Measurements from ENCODE around the gene BRIX1. TPM values are rescaled to one million over a fixed set of nuclear protein-coding genes. Genes with fewer than 3 reads are reported as not detected.
"Not testable (repeated sequence)": the region's sequence is repeated elsewhere in the genome, so short reads cannot be mapped to it uniquely, and the experiment has no call there.

The BRIX1 gene
- total RNA-seq, 1 donor from 2014 or later, result 110 TPM

GRCh38 chr5:34923256-34923655 lies 7.7 kb downstream of the BRIX1 start:
- H3K4me1 Mint-ChIP-seq (ENCODE audit: low read depth), result peaks cover 30% of the 10 kb centered on the region
- H3K27me3 Mint-ChIP-seq (ENCODE audit: insufficient read depth); DNase-seq (ENCODE audit: low spot score); H3K9me3 Mint-ChIP-seq; H3K4me3 Mint-ChIP-seq: not testable (repeated sequence)
- peak overlapping the region; percentile 67 for H3K27ac Mint-ChIP-seq
- peaks cover 39% of the 10 kb centered on the region for H3K36me3 Mint-ChIP-seq (ENCODE audit: low read depth)
- intact Hi-C loops (cut with micrococcal nuclease), result loop anchor here (10.0 kb wide), 3 partner anchors 872 to 982 kb away; partner anchors contain the start of gene IL7R

GRCh38 chr5:34923694-34924461 lies 8.4 kb downstream of the BRIX1 start:
- H3K27me3 Mint-ChIP-seq (ENCODE audit: insufficient read depth), result no peaks in the 10 kb centered on the region

GRCh38 chr5:34924462-34924765 lies 8.9 kb downstream of the BRIX1 start:
- H3K36me3 Mint-ChIP-seq (ENCODE audit: low read depth), result peaks cover 41% of the 10 kb centered on the region
- H3K4me3 Mint-ChIP-seq, result peak overlapping the region; percentile 30
- H3K27ac Mint-ChIP-seq, result no peak overlapping the region
- H3K9me3 Mint-ChIP-seq, result no peaks in the 10 kb centered on the region
- no peaks in the 10 kb centered on the region for H3K27me3 Mint-ChIP-seq (ENCODE audit: insufficient read depth)
- intact Hi-C loops (cut with micrococcal nuclease), result loop anchor here (1.0 to 10.0 kb wide), 4 partner anchors 9 to 980 kb away; partner anchors contain the start of genes BRIX1, IL7R and RAD1
- peaks cover 41% of the 10 kb centered on the region for H3K4me1 Mint-ChIP-seq (ENCODE audit: low read depth)
- DNase-seq (ENCODE audit: low spot score), result no peak

More at GRCh38 chr5:34923694-34924461, 8.4 kb downstream of the BRIX1 start:
- peak; percentile 23 for DNase-seq (ENCODE audit: low spot score)
- H3K4me1 Mint-ChIP-seq (ENCODE audit: low read depth), result peaks cover 37% of the 10 kb centered on the region
- intact Hi-C loops (cut with micrococcal nuclease), result loop anchor here (1.0 to 10.0 kb wide), 4 partner anchors 9 to 981 kb away; partner anchors contain the start of genes BRIX1, IL7R and RAD1
- H3K27ac Mint-ChIP-seq, result peak overlapping the region; percentile 67
- no peaks in the 10 kb centered on the region for H3K9me3 Mint-ChIP-seq
- H3K36me3 Mint-ChIP-seq (ENCODE audit: low read depth), result peaks cover 39% of the 10 kb centered on the region
- peak overlapping the region; percentile 32 for H3K4me3 Mint-ChIP-seq

- DNase-seq (ENCODE audit: low spot score), result no peak
- Mint-ChIP-seq H3K4me1 (ENCODE audit: low read depth) (peaks cover 43% of the 10 kb centered on the region), H3K9me3 (no peaks in the 10 kb centered on the region), H3K36me3 (ENCODE audit: low read depth) (peaks cover 39% of the 10 kb centered on the region), H3K27me3 (ENCODE audit: insufficient read depth) (no peaks in the 10 kb centered on the region), H3K4me3 (no peak overlapping the region), H3K27ac (no peak overlapping the region)
- intact Hi-C loops (cut with micrococcal nuclease), result loop anchor here (5.0 to 10.0 kb wide), 4 partner anchors 868 to 978 kb away; partner anchors contain the start of genes AMACR and IL7R
Measured at GRCh38 chr5:34926318-34926888, 10.9 kb downstream of the BRIX1 start.

- Mint-ChIP-seq H3K4me1 (ENCODE audit: low read depth) (peaks cover 46% of the 10 kb centered on the region), H3K9me3 (no peaks in the 10 kb centered on the region), H3K27me3 (ENCODE audit: insufficient read depth) (no peaks in the 10 kb centered on the region), H3K27ac (no peak overlapping the region), H3K4me3 (no peak overlapping the region), H3K36me3 (ENCODE audit: low read depth) (peaks cover 35% of the 10 kb centered on the region)
- intact Hi-C loops (cut with micrococcal nuclease), result loop anchor here (5.0 to 10.0 kb wide), 4 partner anchors 867 to 977 kb away; partner anchors contain the start of genes AMACR and IL7R
- no peak for DNase-seq (ENCODE audit: low spot score)
Measured at GRCh38 chr5:34927785-34928184, 12.3 kb downstream of the BRIX1 start.

- H3K4me3 Mint-ChIP-seq, result peak overlapping the region; percentile 45
Measured at GRCh38 chr5:34928267-34928666, 12.8 kb downstream of the BRIX1 start.

GRCh38 chr5:34929134-34929719 lies 13.7 kb downstream of the BRIX1 start, which contains the start of gene DNAJC21:
Gene DNAJC21 (plus strand): TSS chr5:34929559. CDS start chr5:34929820, 261 bp downstream.
- peaks cover 45% of the 10 kb centered on the region for H3K4me1 Mint-ChIP-seq (ENCODE audit: low read depth)
- DNase-seq (ENCODE audit: low spot score), result peak; percentile 97
- intact Hi-C loops (cut with micrococcal nuclease), result loop anchor here (1.0 to 10.0 kb wide), 8 partner anchors 14 to 1313 kb away; partner anchors contain the start of genes AMACR, BRIX1, IL7R and LMBRD2
- peak within 1 kb of the TSS; percentile 98 for H3K4me3 Mint-ChIP-seq
- H3K27ac Mint-ChIP-seq, result peak within 1 kb of the TSS; percentile 95
- no peaks in the 10 kb centered on the region for H3K27me3 Mint-ChIP-seq (ENCODE audit: insufficient read depth)
- H3K36me3 Mint-ChIP-seq (ENCODE audit: low read depth), result peaks cover 33% of the 10 kb centered on the region
- no peaks in the 10 kb centered on the region for H3K9me3 Mint-ChIP-seq

More at GRCh38 chr5:34928267-34928666, 12.8 kb downstream of the BRIX1 start:
- Mint-ChIP-seq H3K27me3 (ENCODE audit: insufficient read depth) (no peaks in the 10 kb centered on the region), H3K36me3 (ENCODE audit: low read depth) (peaks cover 34% of the 10 kb centered on the region), H3K4me1 (ENCODE audit: low read depth) (peaks cover 47% of the 10 kb centered on the region), H3K27ac (no peak overlapping the region), H3K9me3 (no peaks in the 10 kb centered on the region)
- intact Hi-C loops (cut with micrococcal nuclease), result loop anchor here (5.0 to 10.0 kb wide), 4 partner anchors 867 to 977 kb away; partner anchors contain the start of genes AMACR and IL7R
- no peak for DNase-seq (ENCODE audit: low spot score)

- DNase-seq (ENCODE audit: low spot score), result peak; percentile 78
- H3K4me1 Mint-ChIP-seq (ENCODE audit: low read depth), result peaks cover 40% of the 10 kb centered on the region
- peak overlapping the region; percentile 95 for H3K27ac Mint-ChIP-seq
- H3K27me3 Mint-ChIP-seq (ENCODE audit: insufficient read depth), result no peaks in the 10 kb centered on the region
- H3K9me3 Mint-ChIP-seq, result no peaks in the 10 kb centered on the region
- H3K4me3 Mint-ChIP-seq, result peak overlapping the region; percentile 98
- peaks cover 32% of the 10 kb centered on the region for H3K36me3 Mint-ChIP-seq (ENCODE audit: low read depth)
- intact Hi-C loops (cut with micrococcal nuclease), result loop anchor here (1.0 to 10.0 kb wide), 9 partner anchors 15 to 1312 kb away; partner anchors contain the start of genes AMACR, BRIX1, IL7R and LMBRD2
Measured at GRCh38 chr5:34929720-34930461, 14.4 kb downstream of the BRIX1 start.

- Mint-ChIP-seq H3K27ac (peak overlapping the region; percentile 95), H3K27me3 (ENCODE audit: insufficient read depth) (no peaks in the 10 kb centered on the region), H3K36me3 (ENCODE audit: low read depth) (peaks cover 34% of the 10 kb centered on the region), H3K4me1 (ENCODE audit: low read depth) (peaks cover 40% of the 10 kb centered on the region), H3K4me3 (peak overlapping the region; percentile 98), H3K9me3 (no peaks in the 10 kb centered on the region)
- intact Hi-C loops (cut with micrococcal nuclease), result loop anchor here (2.0 kb wide), 1 partner anchor 28 kb away; no protein-coding TSS in a partner anchor
- DNase-seq (ENCODE audit: low spot score), result no peak
Measured at GRCh38 chr5:34930462-34930844, 14.9 kb downstream of the BRIX1 start.

- intact Hi-C loops (cut with micrococcal nuclease), result loop anchor here (2.0 kb wide), 1 partner anchor 28 kb away; no protein-coding TSS in a partner anchor
- Mint-ChIP-seq H3K4me3 (peak overlapping the region; percentile 98), H3K4me1 (ENCODE audit: low read depth) (peaks cover 40% of the 10 kb centered on the region), H3K9me3 (no peaks in the 10 kb centered on the region), H3K36me3 (ENCODE audit: low read depth) (peaks cover 32% of the 10 kb centered on the region), H3K27ac (peak overlapping the region; percentile 4), H3K27me3 (ENCODE audit: insufficient read depth) (no peaks in the 10 kb centered on the region)
- no peak for DNase-seq (ENCODE audit: low spot score)
Measured at GRCh38 chr5:34930870-34931269, 15.4 kb downstream of the BRIX1 start.

- no peak overlapping the region for H3K27ac Mint-ChIP-seq
- no peaks in the 10 kb centered on the region for H3K27me3 Mint-ChIP-seq (ENCODE audit: insufficient read depth)
- H3K9me3 Mint-ChIP-seq, result no peaks in the 10 kb centered on the region
- peaks cover 31% of the 10 kb centered on the region for H3K36me3 Mint-ChIP-seq (ENCODE audit: low read depth)
- DNase-seq (ENCODE audit: low spot score), result no peak
- intact Hi-C loops (cut with micrococcal nuclease), result no loop called here
- H3K4me1 Mint-ChIP-seq (ENCODE audit: low read depth), result peaks cover 37% of the 10 kb centered on the region
- H3K4me3 Mint-ChIP-seq, result no peak overlapping the region
Measured at GRCh38 chr5:34932947-34933346, 17.4 kb downstream of the BRIX1 start.

GRCh38 chr5:34941936-34942335 lies 26.4 kb downstream of the BRIX1 start:
- intact Hi-C loops (cut with micrococcal nuclease), result no loop called here
- Mint-ChIP-seq H3K9me3 (no peaks in the 10 kb centered on the region), H3K27me3 (ENCODE audit: insufficient read depth) (no peaks in the 10 kb centered on the region), H3K4me3 (no peak overlapping the region), H3K27ac (no peak overlapping the region), H3K36me3 (ENCODE audit: low read depth) (peaks cover 45% of the 10 kb centered on the region), H3K4me1 (ENCODE audit: low read depth) (no peaks in the 10 kb centered on the region)
- DNase-seq (ENCODE audit: low spot score), result no peak
